MM.1S (cell line): ENCODE measurements around the gene RARG.

Experiments used
- CTCF ChIP-seq: fragments of 300-600 bp; sonication (generic); IDR thresholded peaks from 2 replicates; pipeline ENCODE4 v1.5.1; 2016; ENCODE audit warnings: antibody characterized with exemption, low read length, mixed read lengths
- EZH2 ChIP-seq: fragments of 300-600 bp; sonication (generic); optimal IDR thresholded peaks from 2 replicates; pipeline ENCODE3; 2017; ENCODE audit warnings: low read depth, mild to moderate bottlenecking, antibody characterized with exemption, low read length, mixed read lengths

- no peak for TF ChIP-seq EZH2
- TF ChIP-seq CTCF = peak; percentile 95
These were observed 18.7 kb downstream of the RARG start for GRCh38 chr12:53213348-53213747.
